GM19035 (cell line): ENCODE data around the gene SEZ6L.

Experiments
- ATAC-seq: cut with Tn5 transposase; IDR thresholded peaks from one replicate; pipeline ENCODE4 v1.9.1; 2021; ENCODE audit not compliant: unreplicated experiment

Gene SEZ6L

GRCh38 chr22:26239581-26239980, 70.3 kb downstream of the SEZ6L start:
- no peak for ATAC-seq

DNA sequence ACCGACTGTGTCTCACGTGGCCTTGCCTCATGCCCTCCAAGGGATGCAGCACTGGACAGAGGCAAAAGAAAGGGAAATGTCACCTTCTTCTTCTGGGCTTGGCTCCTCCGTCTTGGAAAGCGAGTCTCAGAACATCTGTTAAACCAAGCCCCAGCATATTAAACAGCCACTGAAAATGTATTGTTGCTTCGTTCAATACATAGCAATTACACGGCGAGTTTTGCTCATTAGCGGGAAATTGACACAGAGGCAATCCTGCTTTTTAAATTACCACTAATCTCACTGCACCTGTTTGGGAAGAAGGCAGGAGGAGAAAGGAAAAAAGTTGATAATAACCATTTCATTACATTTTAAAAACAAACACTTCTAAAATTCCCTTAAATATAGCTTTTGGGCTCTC, 72.1 kb downstream of the SEZ6L start:
- ATAC-seq, result no peak

DNA sequence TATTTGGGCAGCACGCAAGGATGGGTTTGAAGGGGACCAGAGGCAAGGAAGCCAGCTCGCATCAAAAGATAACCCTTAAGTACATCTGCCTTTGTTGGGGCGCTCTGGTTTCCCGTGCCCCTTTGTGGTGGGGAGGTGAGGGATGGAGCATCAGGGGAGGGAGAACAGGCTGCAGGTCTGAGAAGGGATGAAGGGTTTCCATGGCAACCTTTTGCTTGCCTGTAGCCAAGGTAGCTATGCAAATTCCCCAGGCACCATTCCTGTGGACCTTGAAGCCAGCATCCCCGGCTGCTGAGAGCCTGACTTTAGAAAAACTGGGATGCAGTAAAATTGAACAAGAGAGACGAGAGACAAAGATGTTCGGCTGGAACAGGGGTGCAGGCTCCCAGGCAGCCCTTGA, 75.7 kb downstream of the SEZ6L start:
- ATAC-seq, result no peak

- no peak for ATAC-seq
These were observed 77.3 kb downstream of the SEZ6L start for GRCh38 chr22:26246552-26246951.

GRCh38 chr22:26251869-26252268, 82.6 kb downstream of the SEZ6L start:
- ATAC-seq, result no peak

DNA sequence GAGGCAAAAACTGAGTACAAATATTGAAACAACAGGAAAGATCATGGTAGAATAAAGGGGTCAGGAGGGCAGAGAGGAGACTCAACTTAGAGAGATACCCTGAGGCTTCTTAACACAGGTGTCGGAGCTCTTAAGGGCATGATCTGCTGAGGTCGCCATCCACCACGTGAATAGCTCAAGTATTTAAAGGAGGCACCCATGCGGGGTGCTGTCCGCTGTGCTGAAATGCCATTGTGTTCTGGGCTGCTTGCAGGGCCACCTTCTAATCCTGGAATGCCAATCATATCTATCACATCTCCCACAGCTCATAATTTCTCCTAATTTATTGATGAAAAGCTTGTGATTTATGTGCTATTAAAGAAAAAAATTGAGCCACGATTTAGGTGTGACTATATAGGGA, 90.2 kb downstream of the SEZ6L start:
- no peak for ATAC-seq

DNA sequence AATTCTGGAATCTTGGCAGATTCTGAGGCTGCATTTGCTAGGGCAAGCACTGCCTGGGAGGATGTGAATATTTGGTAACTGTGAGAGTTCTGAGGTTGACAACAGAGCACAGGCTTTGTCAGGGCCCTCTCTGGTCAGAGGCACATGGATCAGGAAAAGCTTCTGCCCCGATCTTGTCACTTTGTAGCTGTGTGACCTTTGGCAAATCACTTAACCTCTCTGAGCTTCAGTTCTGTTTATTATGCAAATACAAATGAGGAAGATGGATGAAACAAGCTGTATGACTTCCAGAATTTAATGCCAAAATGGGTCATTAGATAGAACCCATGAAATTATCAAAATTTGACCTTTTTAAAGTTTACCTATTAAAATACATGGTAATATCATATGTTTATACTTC, 94.9 kb downstream of the SEZ6L start:
- ATAC-seq, result no peak

DNA sequence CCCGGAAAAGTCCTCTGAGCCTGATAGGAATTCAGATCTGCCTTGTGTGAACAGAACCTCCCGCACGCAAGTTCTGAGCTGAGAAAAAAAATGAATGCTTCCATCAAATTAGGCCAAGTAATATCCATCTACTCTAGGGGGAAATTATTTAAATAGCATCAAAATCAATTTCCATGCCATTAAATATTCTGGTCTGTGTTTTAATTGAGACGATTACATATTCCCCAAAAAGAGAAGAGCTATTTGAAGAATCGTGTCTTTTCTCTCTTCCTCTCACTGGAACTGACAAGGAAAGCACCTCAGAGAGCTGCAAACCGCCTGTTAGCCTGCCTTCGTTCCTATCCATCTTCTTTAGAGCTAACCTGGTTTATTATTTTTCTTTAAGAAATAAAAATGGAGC, 96.0 kb downstream of the SEZ6L start:
- no peak for ATAC-seq

GRCh38 chr22:26265909-26266308, 96.6 kb downstream of the SEZ6L start:
- no peak for ATAC-seq

GRCh38 chr22:26267856-26268255, 98.6 kb downstream of the SEZ6L start:
- no peak for ATAC-seq

DNA sequence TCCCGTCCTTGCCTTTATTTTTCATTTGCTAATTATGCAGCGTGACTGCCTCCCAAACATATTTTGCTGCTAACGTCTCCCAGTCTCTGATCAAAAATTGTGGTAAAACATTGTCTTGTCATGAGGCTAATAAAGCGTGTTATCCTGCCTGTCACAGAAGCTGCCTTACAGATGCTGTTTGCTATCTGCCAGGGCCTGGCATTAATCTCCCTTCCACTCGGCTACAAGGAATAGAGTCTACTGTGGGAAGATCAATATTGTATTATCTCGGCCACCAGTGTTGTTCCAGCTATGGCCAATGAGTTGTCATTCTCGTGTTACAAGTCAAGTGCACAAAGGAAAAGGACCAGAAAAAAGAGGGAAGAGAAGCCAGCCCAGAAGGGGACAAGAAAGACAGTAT, 100.3 kb downstream of the SEZ6L start:
- no peak for ATAC-seq

DNA sequence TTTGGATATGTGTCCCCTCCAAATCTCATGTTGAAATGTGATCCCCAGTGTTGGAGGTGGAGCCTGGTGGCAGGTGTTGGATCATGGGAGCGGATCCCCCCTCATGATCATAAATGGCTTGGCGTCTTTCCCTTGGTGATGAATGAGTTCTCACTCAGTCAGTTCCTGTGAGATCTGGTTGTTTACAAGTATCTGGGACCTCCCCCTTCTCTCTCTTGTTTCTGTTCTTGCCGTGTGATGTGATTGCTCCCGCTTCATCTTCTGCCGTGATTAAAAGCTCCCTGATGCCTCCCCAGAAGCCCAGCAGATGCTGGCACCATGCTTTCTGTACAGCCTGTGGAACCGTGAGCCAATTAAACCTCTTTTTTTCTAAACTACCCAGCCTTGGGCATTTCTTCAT, 102.2 kb downstream of the SEZ6L start:
- no peak for ATAC-seq

DNA sequence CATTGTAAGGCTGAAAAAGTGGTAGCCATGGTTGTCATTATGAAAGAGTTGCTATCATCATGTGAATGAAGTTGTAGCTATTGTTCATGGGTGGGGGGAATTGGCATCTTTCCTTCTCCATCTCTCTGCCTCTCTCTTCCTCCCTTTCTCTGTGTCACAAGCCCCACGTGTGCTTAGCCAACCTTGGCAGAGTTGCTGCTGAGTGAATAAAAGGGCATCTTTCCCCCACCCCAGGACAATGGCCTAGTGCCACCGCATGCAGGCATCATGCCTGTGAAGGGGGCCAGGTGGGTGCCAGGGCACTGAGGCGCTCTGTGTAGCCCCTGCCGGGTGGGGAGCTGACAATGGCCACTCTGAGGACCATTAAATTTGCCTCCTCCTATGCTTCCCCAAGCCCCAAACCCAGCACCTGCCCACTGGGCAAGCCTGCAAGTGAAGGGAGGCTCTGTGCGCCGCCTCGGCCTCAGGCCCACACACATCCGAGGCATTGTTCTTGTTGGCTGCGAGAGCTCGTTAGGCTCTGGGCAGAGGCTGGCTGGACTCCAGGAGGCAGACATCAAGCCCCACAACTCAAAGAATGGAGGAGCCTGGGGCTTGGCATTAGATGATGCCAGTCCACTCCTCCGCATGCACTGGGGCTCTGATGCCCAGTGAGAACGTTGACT, 103.9 kb downstream of the SEZ6L start:
- no peak for ATAC-seq

GRCh38 chr22:26276529-26277160, 107.4 kb downstream of the SEZ6L start:
- ATAC-seq, result no peak

GRCh38 chr22:26281941-26282340, 112.7 kb downstream of the SEZ6L start:
- no peak for ATAC-seq

GRCh38 chr22:26283330-26283729, 114.1 kb downstream of the SEZ6L start:
- ATAC-seq, result no peak

DNA sequence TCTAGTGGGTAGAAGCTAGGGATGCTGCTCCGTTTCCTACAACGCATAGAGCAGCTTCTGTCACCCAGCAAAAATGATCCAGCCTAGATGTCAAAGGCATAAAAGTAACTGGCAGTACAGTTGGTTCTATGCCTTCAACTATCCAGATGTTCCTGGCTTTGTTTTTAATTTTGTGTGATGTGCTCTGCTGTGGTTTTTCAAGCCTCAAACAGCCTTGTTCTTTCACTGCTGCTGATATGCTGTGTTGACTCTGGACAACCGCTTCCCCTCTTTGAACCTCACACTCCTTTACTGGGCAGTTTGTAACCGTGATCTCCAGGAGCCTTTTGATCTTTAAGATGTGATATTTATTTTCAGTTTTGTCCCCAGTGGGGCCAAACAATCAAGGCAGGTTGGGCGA, 116.4 kb downstream of the SEZ6L start:
- ATAC-seq, result no peak

GRCh38 chr22:26286091-26286820, 117.0 kb downstream of the SEZ6L start:
- ATAC-seq, result no peak

DNA sequence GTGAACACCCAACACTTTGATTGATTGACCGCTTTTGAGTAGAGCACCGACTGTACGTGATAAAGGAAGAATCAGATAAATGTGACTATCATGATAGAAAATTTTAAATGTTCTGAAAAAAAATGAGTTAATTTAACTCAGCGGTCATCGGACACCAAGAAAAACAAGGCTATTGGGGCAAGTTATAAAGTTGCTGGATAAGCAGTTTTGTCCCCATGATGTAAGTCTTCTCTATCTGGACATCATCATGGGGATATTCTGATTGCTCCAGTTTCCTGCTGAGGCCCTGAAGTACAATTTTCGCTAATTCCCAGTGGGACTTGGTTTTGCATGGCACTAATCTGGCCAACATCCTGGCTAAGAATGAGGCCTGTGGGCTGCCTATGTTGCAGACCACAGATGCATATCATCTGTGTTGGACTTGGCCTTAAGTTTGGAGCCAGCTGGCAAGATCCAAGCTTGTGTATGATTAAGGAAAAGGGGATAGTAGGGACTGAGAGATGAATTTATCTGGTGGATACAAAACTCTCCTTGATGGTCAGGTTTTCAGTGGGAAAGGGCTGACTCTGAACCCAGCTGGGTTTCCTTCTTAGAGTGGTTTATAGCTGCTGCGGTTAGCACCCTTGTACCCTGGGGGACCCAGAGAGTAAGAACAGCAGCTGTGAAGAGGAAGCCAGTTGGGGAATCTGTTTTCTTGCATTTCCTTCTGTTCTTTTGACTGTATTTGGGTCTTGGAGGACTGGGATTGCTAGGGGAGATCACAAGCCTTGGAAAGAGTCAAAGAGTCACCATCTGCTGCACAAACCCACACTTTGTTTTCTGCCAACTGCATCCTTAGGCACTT, 118.3 kb downstream of the SEZ6L start:
- ATAC-seq, result no peak

DNA sequence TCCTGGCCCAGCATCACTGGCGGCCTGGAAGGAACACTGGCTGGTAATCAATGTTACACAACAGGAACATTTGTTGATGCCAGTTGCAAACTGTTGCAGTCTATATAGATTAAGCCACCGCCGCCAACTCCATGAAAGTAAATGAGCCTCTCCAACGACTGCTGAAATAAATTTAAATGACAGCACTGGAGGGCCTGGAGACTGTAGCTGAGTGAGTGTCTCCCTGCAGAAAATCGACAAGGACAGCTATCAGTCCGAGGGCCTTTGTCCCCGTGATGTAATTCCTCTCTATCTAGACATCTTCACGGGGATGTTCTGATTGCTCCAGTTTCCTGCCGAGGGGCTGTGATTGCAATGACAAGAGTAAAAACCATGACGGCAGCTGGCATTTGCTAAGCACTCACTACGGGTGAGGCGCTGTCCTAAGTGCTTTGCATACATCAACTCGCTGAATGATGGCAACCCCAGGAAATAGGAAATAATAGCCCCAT, 120.4 kb downstream of the SEZ6L start:
- ATAC-seq, result no peak

GRCh38 chr22:26291940-26292666, 122.8 kb downstream of the SEZ6L start:
- no peak for ATAC-seq
